Stimulated activated memory B cell treated with anti-CD40 and anti-IgM and Interleukin-4, amounts not matched to agents 10 μg/mL and 1 μg/mL and 100 μg/mL, for 72 hours (primary cell): ENCODE data around the gene CALM1.

Experiments
- ATAC-seq: fragments of 150-1000 bp; cut with Tn5 transposase; 2 replicates; pipeline ENCODE4 v1.10.0; 2021
- H3K27ac Mint-ChIP-seq: one replicate; pipeline ENCODE4 v1.8.0; 2022; ENCODE audit warnings: mild to moderate bottlenecking, mixed read lengths
- H3K27me3 Mint-ChIP-seq: one replicate; pipeline ENCODE4 v1.8.0; 2022; ENCODE audit warnings: mixed read lengths
- H3K36me3 Mint-ChIP-seq: one replicate; pipeline ENCODE4 v1.8.0; 2022; ENCODE audit warnings: mixed read lengths
- H3K4me1 Mint-ChIP-seq: one replicate; pipeline ENCODE4 v1.8.0; 2022; ENCODE audit warnings: mixed read lengths
- H3K4me3 Mint-ChIP-seq: one replicate; pipeline ENCODE4 v1.8.0; 2022; ENCODE audit warnings: mild to moderate bottlenecking, moderate library complexity, mixed read lengths
- H3K9me3 Mint-ChIP-seq: one replicate; pipeline ENCODE4 v1.8.0; 2022; ENCODE audit warnings: mixed read lengths

Gene CALM1

GRCh38 chr14:90440021-90440451 is 43.2 kb downstream of the CALM1 start:
- H3K27me3 Mint-ChIP-seq = peaks cover 30% of the 10 kb centered on the region
- H3K4me3 Mint-ChIP-seq = no peak overlapping the region
- no peaks in the 10 kb centered on the region for H3K4me1 Mint-ChIP-seq
- no peaks in the 10 kb centered on the region for H3K36me3 Mint-ChIP-seq
- H3K27ac Mint-ChIP-seq = no peak overlapping the region
- no peak for ATAC-seq
- peaks cover 3% of the 10 kb centered on the region for H3K9me3 Mint-ChIP-seq

DNA sequence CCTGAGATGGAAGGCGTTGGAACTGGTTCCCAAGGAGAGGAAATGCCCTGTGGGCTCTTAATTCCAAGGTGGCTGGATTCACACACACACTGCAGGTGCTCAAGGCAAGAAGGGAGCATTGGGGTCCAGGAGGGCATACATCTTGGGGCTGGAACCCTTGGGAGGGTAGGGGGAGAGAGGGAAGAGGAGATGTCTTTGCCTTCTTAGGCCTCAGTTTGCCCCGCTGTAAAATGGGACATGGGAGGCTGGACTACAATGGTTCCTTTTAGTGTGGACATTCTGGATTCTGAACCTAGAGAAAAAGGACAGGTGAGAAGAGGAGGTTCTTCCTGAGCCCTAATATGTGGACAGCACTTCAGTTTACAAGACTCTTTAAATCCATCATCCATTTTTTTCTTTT is 43.8 kb downstream of the CALM1 start:
- H3K27me3 Mint-ChIP-seq = peaks cover 24% of the 10 kb centered on the region

GRCh38 chr14:90442388-90442787 is 45.6 kb downstream of the CALM1 start:
- Mint-ChIP-seq H3K4me1 (no peaks in the 10 kb centered on the region), H3K9me3 (peaks cover 3% of the 10 kb centered on the region), H3K27me3 (peaks cover 30% of the 10 kb centered on the region), H3K27ac (no peak overlapping the region), H3K4me3 (no peak overlapping the region), H3K36me3 (no peaks in the 10 kb centered on the region)
- ATAC-seq = no peak

More for the DNA sequence above, 43.8 kb downstream of the CALM1 start:
- no peak for ATAC-seq
- Mint-ChIP-seq H3K27ac (no peak overlapping the region), H3K4me1 (no peaks in the 10 kb centered on the region), H3K36me3 (no peaks in the 10 kb centered on the region), H3K4me3 (no peak overlapping the region), H3K9me3 (peaks cover 3% of the 10 kb centered on the region)

DNA sequence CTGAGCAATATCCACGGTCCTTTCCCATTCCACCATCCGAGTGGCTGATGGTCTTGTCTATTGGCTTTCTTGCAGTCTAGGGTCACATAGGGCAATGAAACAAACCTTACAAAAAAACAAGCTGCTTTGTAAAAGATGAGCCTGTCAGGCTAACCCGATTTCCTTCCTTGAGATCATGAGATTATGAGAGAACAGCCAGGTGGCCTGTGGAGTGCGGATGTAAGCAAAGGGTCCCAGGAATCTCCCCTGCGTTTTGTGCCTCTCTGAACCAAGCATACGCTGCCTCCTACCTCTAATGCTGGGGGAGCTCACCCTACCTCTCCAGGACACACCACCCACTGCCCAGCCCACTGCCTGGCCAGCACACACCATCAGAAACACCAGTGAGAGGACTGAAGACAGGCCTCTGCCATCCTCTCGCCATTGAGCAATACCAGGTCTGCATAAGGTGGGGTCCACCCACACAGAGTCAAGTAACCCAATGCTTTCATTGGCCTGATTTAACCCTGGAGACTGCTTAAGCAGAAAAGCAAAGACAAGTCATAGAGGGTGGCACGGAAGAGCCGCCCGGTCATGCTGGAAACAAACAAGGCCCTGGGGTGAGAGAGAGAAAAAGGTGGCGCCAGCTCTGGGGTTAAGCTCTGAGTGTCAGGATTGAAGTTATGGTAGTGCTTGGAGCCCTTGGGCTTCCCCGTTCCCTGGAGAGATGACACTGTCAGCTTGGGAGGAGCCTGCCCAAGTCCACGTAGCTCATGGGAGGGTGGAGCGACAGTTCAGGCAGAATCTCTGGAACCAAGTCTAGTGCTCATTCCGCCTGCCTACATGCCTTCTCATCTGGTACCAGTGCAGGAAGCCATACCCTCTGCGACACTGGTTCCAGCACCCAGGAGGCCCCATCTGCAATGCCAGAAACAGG is 46.6 kb downstream of the CALM1 start:
- H3K36me3 Mint-ChIP-seq = no peaks in the 10 kb centered on the region
- H3K4me1 Mint-ChIP-seq = no peaks in the 10 kb centered on the region
- no peak overlapping the region for H3K4me3 Mint-ChIP-seq
- no peak for ATAC-seq
- H3K9me3 Mint-ChIP-seq = peaks cover 3% of the 10 kb centered on the region
- peaks cover 30% of the 10 kb centered on the region for H3K27me3 Mint-ChIP-seq
- no peak overlapping the region for H3K27ac Mint-ChIP-seq

DNA sequence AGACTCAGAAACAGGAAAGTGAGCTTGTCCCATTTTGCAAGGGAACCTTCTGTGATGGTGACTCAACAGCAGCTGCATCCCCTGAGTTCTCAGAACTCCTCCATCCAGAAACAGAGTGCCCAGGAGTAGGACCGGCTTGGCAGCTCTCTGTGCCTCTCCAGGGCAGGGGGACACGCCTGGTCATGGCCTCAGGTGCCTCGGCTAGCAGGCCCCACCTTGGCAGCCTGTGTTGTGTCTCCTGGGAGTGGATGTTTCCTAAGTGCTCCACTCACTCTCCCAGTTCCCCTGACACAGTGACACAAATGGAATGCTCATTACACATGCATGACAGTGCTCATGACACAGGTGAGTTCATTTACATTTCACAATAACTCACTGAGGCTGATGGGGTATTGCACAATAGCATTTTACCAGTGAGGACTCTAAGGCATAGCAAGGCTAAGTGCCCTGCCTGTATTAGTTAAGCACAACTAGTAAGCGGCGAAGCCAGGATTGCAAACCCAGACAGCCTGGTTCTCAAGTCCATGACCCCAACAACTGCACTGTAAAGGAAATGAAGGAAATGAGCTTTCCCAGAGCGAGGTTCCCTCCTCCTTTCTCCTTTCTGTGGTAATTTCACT is 47.4 kb downstream of the CALM1 start:
- H3K36me3 Mint-ChIP-seq = no peaks in the 10 kb centered on the region
- no peaks in the 10 kb centered on the region for H3K4me1 Mint-ChIP-seq
- H3K27me3 Mint-ChIP-seq = peaks cover 30% of the 10 kb centered on the region
- no peak for ATAC-seq
- no peak overlapping the region for H3K4me3 Mint-ChIP-seq
- no peak overlapping the region for H3K27ac Mint-ChIP-seq
- peaks cover 3% of the 10 kb centered on the region for H3K9me3 Mint-ChIP-seq

DNA sequence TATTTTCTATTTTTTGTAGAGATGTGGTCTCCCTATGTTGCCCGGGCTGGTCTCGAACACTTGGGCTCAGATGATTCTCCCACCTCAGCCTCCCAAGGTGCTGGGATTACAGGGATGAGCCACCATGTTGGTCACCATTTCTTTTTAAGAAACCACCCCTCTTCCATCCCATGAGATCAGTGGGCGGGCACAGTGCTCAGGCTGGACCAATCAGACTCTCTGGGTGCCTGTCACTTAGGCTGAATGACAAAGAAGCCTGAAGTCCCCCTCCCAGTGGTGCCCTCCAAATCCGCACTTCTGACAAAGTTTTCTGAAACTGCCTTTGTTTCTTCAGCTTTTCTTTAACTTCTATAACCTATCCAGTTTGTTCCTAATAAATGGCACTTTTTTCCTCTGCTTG is 48.2 kb downstream of the CALM1 start:
- Mint-ChIP-seq H3K27ac (no peak overlapping the region), H3K9me3 (peaks cover 3% of the 10 kb centered on the region)

DNA sequence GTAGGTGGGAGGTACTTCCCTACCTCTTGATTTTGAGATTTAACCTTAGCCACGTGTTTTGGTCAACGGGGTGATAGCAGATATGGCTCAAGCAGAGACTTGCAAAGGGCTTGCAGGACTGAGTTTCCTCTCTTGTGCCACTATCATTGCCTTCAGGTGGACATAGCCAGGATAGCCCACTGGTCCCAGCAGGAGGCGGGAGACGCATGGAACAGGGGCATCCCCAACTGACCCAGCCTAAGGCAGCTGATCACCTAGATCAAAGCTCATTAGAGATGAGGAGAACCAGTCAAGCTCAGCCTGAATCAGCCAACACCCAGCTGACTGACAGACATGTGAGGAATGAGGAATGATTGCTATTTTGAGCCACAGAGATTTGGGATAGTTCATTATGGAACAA is 49.6 kb downstream of the CALM1 start:
- Mint-ChIP-seq H3K4me3 (no peak overlapping the region), H3K9me3 (peaks cover 3% of the 10 kb centered on the region), H3K36me3 (no peaks in the 10 kb centered on the region), H3K27me3 (peaks cover 19% of the 10 kb centered on the region), H3K27ac (no peak overlapping the region), H3K4me1 (peaks cover under 1% of the 10 kb centered on the region)
- no peak for ATAC-seq

More for the DNA sequence above, 48.2 kb downstream of the CALM1 start:
- Mint-ChIP-seq H3K4me1 (no peaks in the 10 kb centered on the region), H3K36me3 (no peaks in the 10 kb centered on the region), H3K27me3 (peaks cover 28% of the 10 kb centered on the region), H3K4me3 (no peak overlapping the region)
- ATAC-seq = no peak

- H3K4me1 Mint-ChIP-seq = peaks cover 15% of the 10 kb centered on the region
Measured at GRCh38 chr14:90447720-90448497, 51.1 kb downstream of the CALM1 start.

DNA sequence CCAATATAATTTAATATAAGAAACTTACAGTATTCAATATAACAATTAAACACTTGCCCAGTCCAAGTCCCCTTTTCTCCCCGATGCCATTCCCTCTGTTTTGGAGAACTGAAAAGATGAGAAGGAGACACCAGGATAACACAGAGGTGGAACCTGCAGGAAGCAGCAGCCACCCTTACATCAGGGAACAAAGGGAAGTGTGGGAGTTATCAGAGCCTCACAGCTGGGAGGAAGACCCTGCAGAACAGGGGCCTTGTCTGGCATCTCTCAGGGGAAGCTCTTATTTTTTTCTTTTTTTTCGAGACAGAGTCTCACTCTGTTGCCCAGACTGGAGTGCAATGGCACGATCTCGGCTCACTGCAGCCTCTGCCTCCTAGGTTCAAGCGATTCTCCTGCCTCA is 52.6 kb downstream of the CALM1 start:
- Mint-ChIP-seq H3K4me3 (no peak overlapping the region), H3K36me3 (no peaks in the 10 kb centered on the region), H3K9me3 (peaks cover 3% of the 10 kb centered on the region), H3K27me3 (peaks cover 10% of the 10 kb centered on the region), H3K4me1 (peaks cover 15% of the 10 kb centered on the region), H3K27ac (no peak overlapping the region)
- no peak for ATAC-seq

More at GRCh38 chr14:90447720-90448497, 51.1 kb downstream of the CALM1 start:
- peaks cover 10% of the 10 kb centered on the region for H3K27me3 Mint-ChIP-seq
- H3K4me3 Mint-ChIP-seq = no peak overlapping the region
- no peak overlapping the region for H3K27ac Mint-ChIP-seq
- no peak for ATAC-seq
- H3K36me3 Mint-ChIP-seq = no peaks in the 10 kb centered on the region
- H3K9me3 Mint-ChIP-seq = peaks cover 3% of the 10 kb centered on the region

DNA sequence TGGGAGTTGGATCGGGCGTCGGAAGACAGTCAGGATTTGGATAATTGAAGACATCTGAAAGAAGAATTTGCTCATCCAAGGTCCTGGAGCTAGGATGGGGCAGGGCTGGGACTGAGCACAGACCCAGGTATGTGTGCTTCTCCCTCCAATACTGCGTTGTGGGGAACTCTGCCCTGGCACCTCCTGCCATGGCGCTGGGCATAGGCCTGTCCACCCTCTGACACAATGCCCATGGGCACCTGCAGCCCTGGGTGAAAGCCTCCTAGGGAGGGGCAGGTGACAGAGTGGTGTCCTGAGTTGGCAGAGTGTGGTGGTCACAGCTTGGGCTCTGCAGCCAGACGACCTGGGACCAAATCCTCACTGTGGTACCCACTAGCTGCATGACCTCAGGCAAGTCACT is 53.3 kb downstream of the CALM1 start:
- Mint-ChIP-seq H3K36me3 (no peaks in the 10 kb centered on the region), H3K27me3 (peaks cover 10% of the 10 kb centered on the region), H3K4me1 (peaks cover 15% of the 10 kb centered on the region), H3K27ac (no peak overlapping the region), H3K4me3 (no peak overlapping the region), H3K9me3 (no peaks in the 10 kb centered on the region)
- ATAC-seq = no peak

GRCh38 chr14:90450667-90451066 is 53.8 kb downstream of the CALM1 start:
- Mint-ChIP-seq H3K27me3 (peaks cover 11% of the 10 kb centered on the region), H3K36me3 (no peaks in the 10 kb centered on the region), H3K4me1 (peaks cover 15% of the 10 kb centered on the region), H3K9me3 (no peaks in the 10 kb centered on the region), H3K27ac (no peak overlapping the region), H3K4me3 (no peak overlapping the region)
- ATAC-seq = no peak

GRCh38 chr14:90451443-90451842 is 54.6 kb downstream of the CALM1 start:
- Mint-ChIP-seq H3K4me1 (peaks cover 15% of the 10 kb centered on the region), H3K9me3 (no peaks in the 10 kb centered on the region), H3K27me3 (peaks cover 14% of the 10 kb centered on the region), H3K4me3 (no peak overlapping the region), H3K27ac (no peak overlapping the region), H3K36me3 (no peaks in the 10 kb centered on the region)
- no peak for ATAC-seq

DNA sequence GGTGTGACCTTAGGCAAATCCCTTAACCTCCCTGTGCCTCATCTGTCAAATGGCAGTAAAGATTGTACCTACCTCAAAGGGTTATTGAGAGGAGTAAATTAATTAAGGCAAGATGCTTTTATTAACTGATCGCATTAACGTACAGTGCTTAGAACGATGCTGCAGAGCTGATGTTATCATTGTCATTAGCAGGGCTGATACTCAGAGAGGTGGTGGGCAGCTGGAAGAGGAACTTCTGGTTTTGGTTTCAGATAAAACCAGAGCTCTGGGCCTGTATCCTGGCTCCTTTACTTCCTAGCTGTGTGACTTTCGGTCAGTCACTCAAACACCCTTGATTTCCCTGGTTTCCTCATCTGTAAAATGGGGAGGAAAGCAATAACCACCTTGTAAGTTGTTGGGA is 55.1 kb downstream of the CALM1 start:
- H3K4me3 Mint-ChIP-seq = no peak overlapping the region
- no peaks in the 10 kb centered on the region for H3K36me3 Mint-ChIP-seq
- H3K9me3 Mint-ChIP-seq = no peaks in the 10 kb centered on the region
- H3K27me3 Mint-ChIP-seq = peaks cover 10% of the 10 kb centered on the region
- peaks cover 15% of the 10 kb centered on the region for H3K4me1 Mint-ChIP-seq
- peak; percentile 53 for ATAC-seq
- no peak overlapping the region for H3K27ac Mint-ChIP-seq

DNA sequence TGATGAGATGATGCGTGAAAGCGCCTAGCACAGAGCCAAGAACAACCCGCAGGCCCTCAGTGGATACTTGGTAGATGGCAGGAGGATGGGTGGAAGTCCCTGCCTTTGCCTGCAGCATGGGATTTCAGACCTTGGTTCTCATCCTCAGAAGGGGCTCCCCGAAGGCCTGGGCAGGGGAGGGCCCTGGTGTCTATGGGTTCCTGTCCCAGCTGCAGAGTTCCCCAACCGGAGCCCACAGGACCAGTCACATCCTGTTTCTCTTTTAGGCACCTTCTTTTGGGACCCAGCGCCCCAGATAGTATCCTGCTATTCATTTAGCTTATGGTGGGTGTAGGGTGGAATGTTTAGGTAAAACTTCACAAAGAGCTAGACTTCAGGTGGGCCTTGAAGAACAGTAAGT is 55.5 kb downstream of the CALM1 start:
- no peak overlapping the region for H3K27ac Mint-ChIP-seq
- peak; percentile 34 for ATAC-seq

GRCh38 chr14:90453401-90453951 is 56.6 kb downstream of the CALM1 start:
- Mint-ChIP-seq H3K27ac (no peak overlapping the region), H3K4me1 (peaks cover 15% of the 10 kb centered on the region), H3K36me3 (no peaks in the 10 kb centered on the region), H3K4me3 (no peak overlapping the region), H3K27me3 (peaks cover 10% of the 10 kb centered on the region), H3K9me3 (no peaks in the 10 kb centered on the region)
- no peak for ATAC-seq

More for the DNA sequence above, 55.5 kb downstream of the CALM1 start:
- Mint-ChIP-seq H3K9me3 (no peaks in the 10 kb centered on the region), H3K36me3 (no peaks in the 10 kb centered on the region), H3K4me3 (no peak overlapping the region), H3K4me1 (peaks cover 15% of the 10 kb centered on the region), H3K27me3 (peaks cover 10% of the 10 kb centered on the region)
